HepG2 (cell line): ENCODE results near the gene CTCF. TPM values are rescaled to one million over a fixed set of nuclear protein-coding genes. Genes with fewer than 3 reads are reported as not detected.

Experiments used
- ATAC-seq: fragments of 200-7000 bp; cut with Tn5 transposase; 3 replicates; pipeline ENCODE4 v1.9.1; 2020; ENCODE audit warnings: mild to moderate bottlenecking, moderate library complexity
- BruUV-seq: library from RNA; stranded (reverse); fragments of 400-500 nt; replicated peaks from 2 replicates; lab custom pipeline; 2021; lab: Mats Ljungman, UMichigan
- CTCF ChIA-PET: fragments of 300-600 bp; formaldehyde crosslinking; extraction: SDS; loops from one replicate; lab custom pipeline; 2021; ENCODE audit warnings: low total read pairs, inconsistent platforms, low intra/inter-chr PET ratio; lab: Yijun Ruan, JAX
- POLR2A ChIA-PET: fragments of 350-600 bp; sonication (Branson Sonifier 250); formaldehyde crosslinking; loops from one replicate; lab custom pipeline; 2020; ENCODE audit warnings: antibody characterized with exemption, inconsistent platforms; lab: Yijun Ruan, JAX
- DNase-seq: peaks from one replicate; pipeline ENCODE4 v3.0.0-alpha.2; 2015; ENCODE audit warnings: low spot score
- FAIRE-seq: peaks from 3 replicates; lab custom pipeline; 2011; peaks lifted over from hg19 to GRCh38; lab: Jason Lieb, UNC
- H2AFZ ChIP-seq: one replicate; pipeline ENCODE4 v1.6.1; 2011; ENCODE audit warnings: low read length, inconsistent platforms
- H3K27ac ChIP-seq: fragments of 300-600 bp; 3 replicates; pipeline ENCODE4 v1.8.0; 2011; ENCODE audit warnings: mixed run types, mild to moderate bottlenecking, mixed read lengths, low read length, inconsistent platforms; ENCODE audit not compliant: insufficient read depth; ENCODE audit errors: extremely low read length
- H3K27me3 ChIP-seq, 2 experiments: fragments of 200-600 bp in 1 of 2; 2 replicates in 1 of 2; 3 replicates in 1 of 2; pipeline versions ENCODE4 v1.6.0 to v1.8.0; 2011; ENCODE audit warnings: low read length in 2 of 2, mild to moderate bottlenecking in 2 of 2, moderate library complexity in 2 of 2, inconsistent platforms in 1 of 2; ENCODE audit not compliant: insufficient read depth in 2 of 2, control insufficient read depth in 1 of 2
- H3K36me3 ChIP-seq, 2 experiments: fragments of 200-600 bp in 1 of 2; replicated peaks in 1 of 2; 2 replicates in 1 of 2; 3 replicates in 1 of 2; pipeline versions ENCODE4 v1.5.1 to v1.8.0; 2011; ENCODE audit warnings: low read length in 2 of 2, inconsistent platforms in 1 of 2; ENCODE audit not compliant: insufficient read depth in 2 of 2, control insufficient read depth in 1 of 2
- H3K4me1 ChIP-seq: 2 replicates; pipeline ENCODE4 v1.5.1; 2012; ENCODE audit warnings: low read length, inconsistent platforms; ENCODE audit not compliant: insufficient read depth
- H3K4me2 ChIP-seq: 2 replicates; pipeline ENCODE4 v1.6.0; 2011; ENCODE audit warnings: low read depth, low read length, inconsistent platforms
- H3K4me3 ChIP-seq, 3 experiments: fragments of 200-600 bp in 1 of 3; sonication (generic), shearing (Covaris generic) in 1 of 3; replicated peaks in 1 of 3; 2 replicates each; pipeline ENCODE4 v1.5.1; 2011 to 2016; ENCODE audit warnings: low read length in 3 of 3, inconsistent platforms in 2 of 3, low read depth in 2 of 3, mild to moderate bottlenecking in 2 of 3, control low read depth in 1 of 3, mixed read lengths in 1 of 3; ENCODE audit not compliant: insufficient read depth in 1 of 3
- H3K79me2 ChIP-seq: one replicate; pipeline ENCODE4 v1.6.1; 2011; ENCODE audit warnings: low read length, inconsistent platforms; ENCODE audit not compliant: insufficient read depth
- H3K9ac ChIP-seq: 2 replicates; pipeline ENCODE4 v1.6.0; 2011; ENCODE audit warnings: mild to moderate bottlenecking, low read depth, low read length, inconsistent platforms; ENCODE audit not compliant: insufficient read depth
- H3K9me3 ChIP-seq: 2 replicates; pipeline ENCODE4 v1.5.1; 2012; ENCODE audit warnings: mild to moderate bottlenecking, low read length
- H4K20me1 ChIP-seq: 2 replicates; pipeline ENCODE4 v1.6.0; 2011; ENCODE audit warnings: inconsistent platforms, mild to moderate bottlenecking, low read length, moderate library complexity; ENCODE audit not compliant: insufficient read depth
- ATF7-NPFF ChIP-seq: sonication (generic); formaldehyde crosslinking; IDR thresholded peaks from 2 replicates; pipeline ENCODE4 v1.8.1; 2023; ENCODE audit warnings: mild to moderate bottlenecking, low read depth, missing genetic modification reagents, moderate library complexity
- FOXO4 ChIP-seq: sonication (generic); formaldehyde crosslinking; conservative IDR thresholded peaks from 2 replicates; pipeline ENCODE4 v1.8.1; 2023; ENCODE audit warnings: missing genetic modification reagents
- HDAC1 ChIP-seq: sonication (generic); formaldehyde crosslinking; IDR thresholded peaks from 2 replicates; pipeline ENCODE4 v1.5.1; 2020; ENCODE audit warnings: mild to moderate bottlenecking, missing genetic modification reagents
- MIER3 ChIP-seq: IDR thresholded peaks from 2 replicates; pipeline ENCODE4 v1.6.1; 2016; ENCODE audit warnings: missing compliant biosample characterization, borderline replicate concordance
- NR0B2 ChIP-seq: sonication (generic); formaldehyde crosslinking; IDR thresholded peaks from 2 replicates; pipeline ENCODE4 v1.4.0; 2020; ENCODE audit warnings: mild to moderate bottlenecking, missing genetic modification reagents
- ZC3H13 ChIP-seq: sonication (generic); formaldehyde crosslinking; IDR thresholded peaks from 2 replicates; pipeline ENCODE4 v1.8.1; 2023; ENCODE audit warnings: mild to moderate bottlenecking, missing genetic modification reagents, moderate library complexity
- ZKSCAN1 ChIP-seq: fragments of 150-350 bp; IDR thresholded peaks from 2 replicates; pipeline ENCODE4 v1.6.1; 2014; ENCODE audit warnings: low read length
- WGBS: methylation state at CpG from one replicate; pipeline ENCODE4 v1.1.6; 2017; ENCODE audit warnings: low lambda C conversion rate; 5-methylcytosine and 5-hydroxymethylcytosine counted together
- in situ Hi-C: cut with HindIII; loops from 2 replicates; pipeline ENCODE4 v1.10.0; 2017; ENCODE audit warnings: low pct_unique_long_range_greater_than_20kb; ENCODE audit not compliant: extremely low pct_ligation_motif_present
- intact Hi-C: fragments of 100-400 bp; cut with micrococcal nuclease; formaldehyde crosslinking; loops from one replicate; pipeline ENCODE4 v1.10.0; 2022; ENCODE audit not compliant: unreplicated experiment
- polyA plus RNA-seq, 8 experiments: library from polyadenylated mRNA; depleted of rRNA in 3 of 8; stranded (reverse) in 7 of 8; unstranded in 1 of 8; fragments of >200 nt; fragmentation: Illumina TruSeq in 4 of 8; extraction: Trizol in 4 of 8; gene quantifications; 2 replicates each; pipeline versions ENCODE4 v1.2.1 to v1.2.3, GENCODE V29; 2011 to 2016; ENCODE audit warnings: low read depth in 4 of 8, missing spikeins in 1 of 8, mixed read lengths in 1 of 8; ENCODE audit not compliant: insufficient read depth in 1 of 8
- total RNA-seq, 5 experiments: library from RNA; depleted of rRNA; stranded (reverse); fragments of >200 nt; fragmentation: Illumina TruSeq; extraction: Trizol; gene quantifications; 2 replicates each; pipeline ENCODE4 v1.2.3, GENCODE V29; 2016; ENCODE audit warnings: low read depth in 1 of 5
- TF ChIP-seq, protein P1 (sequence below), 2 experiments: sonication (generic) in 1 of 2; formaldehyde crosslinking in 1 of 2; IDR thresholded peaks; 2 replicates each; pipeline versions ENCODE4 v1.4.0 to v1.6.1; 2016 to 2020; ENCODE audit warnings: borderline replicate concordance in 1 of 2, low read depth in 1 of 2, mild to moderate bottlenecking in 1 of 2, missing genetic modification reagents in 1 of 2
- TF ChIP-seq, protein P2 (sequence below): sonication (generic); formaldehyde crosslinking; IDR thresholded peaks from 2 replicates; pipeline ENCODE4 v1.4.0; 2020; ENCODE audit warnings: mild to moderate bottlenecking, missing genetic modification reagents, borderline replicate concordance

The CTCF gene
- total and polyA plus RNA-seq, 2 of the 13 experiments (the other 11 are each of a cell fraction or from before 2014, with no cell fraction given): 19.5 to 37.5 TPM

DNA sequence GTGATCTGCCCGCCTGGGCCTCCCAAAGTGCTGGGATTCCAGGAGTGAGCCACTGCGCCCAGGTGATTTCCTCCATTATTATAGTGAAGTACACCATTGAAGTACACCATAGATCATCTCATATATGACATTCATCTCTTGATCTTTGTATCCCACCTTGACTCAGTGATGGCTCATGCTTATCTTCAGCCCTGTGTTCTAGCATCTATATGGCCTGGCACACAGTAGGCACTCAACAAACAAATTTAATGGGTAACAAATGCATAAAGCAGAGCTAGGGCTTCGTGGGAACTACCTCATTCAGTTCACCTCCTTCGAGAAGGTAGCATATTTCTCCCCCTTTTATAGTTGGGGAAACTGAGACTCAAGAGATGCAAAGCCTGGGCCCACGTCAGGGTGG, 103.3 kb downstream of the CTCF start (continued):
- TF ChIP-seq, protein P1, sequence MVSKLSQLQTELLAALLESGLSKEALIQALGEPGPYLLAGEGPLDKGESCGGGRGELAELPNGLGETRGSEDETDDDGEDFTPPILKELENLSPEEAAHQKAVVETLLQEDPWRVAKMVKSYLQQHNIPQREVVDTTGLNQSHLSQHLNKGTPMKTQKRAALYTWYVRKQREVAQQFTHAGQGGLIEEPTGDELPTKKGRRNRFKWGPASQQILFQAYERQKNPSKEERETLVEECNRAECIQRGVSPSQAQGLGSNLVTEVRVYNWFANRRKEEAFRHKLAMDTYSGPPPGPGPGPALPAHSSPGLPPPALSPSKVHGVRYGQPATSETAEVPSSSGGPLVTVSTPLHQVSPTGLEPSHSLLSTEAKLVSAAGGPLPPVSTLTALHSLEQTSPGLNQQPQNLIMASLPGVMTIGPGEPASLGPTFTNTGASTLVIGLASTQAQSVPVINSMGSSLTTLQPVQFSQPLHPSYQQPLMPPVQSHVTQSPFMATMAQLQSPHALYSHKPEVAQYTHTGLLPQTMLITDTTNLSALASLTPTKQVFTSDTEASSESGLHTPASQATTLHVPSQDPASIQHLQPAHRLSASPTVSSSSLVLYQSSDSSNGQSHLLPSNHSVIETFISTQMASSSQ (IDR thresholded peaks at IDR 0.05; ENCODE audit: low read depth): no peak
- TF ChIP-seq, protein P1 (CRISPR knock-in tag; IDR thresholded peaks at IDR 0.05; ENCODE audit: borderline replicate concordance): 0 out of 2 replicates have a peak, but pooled peaks have one; percentile 4
- TF ChIP-seq NR0B2 (CRISPR knock-in tag) (no peak), HDAC1 (CRISPR knock-in tag) (no peak), ZKSCAN1 (peak; percentile 82), ZC3H13 (CRISPR knock-in tag) (peak; percentile 8; the same call in 1 of the 2 replicates)

DNA sequence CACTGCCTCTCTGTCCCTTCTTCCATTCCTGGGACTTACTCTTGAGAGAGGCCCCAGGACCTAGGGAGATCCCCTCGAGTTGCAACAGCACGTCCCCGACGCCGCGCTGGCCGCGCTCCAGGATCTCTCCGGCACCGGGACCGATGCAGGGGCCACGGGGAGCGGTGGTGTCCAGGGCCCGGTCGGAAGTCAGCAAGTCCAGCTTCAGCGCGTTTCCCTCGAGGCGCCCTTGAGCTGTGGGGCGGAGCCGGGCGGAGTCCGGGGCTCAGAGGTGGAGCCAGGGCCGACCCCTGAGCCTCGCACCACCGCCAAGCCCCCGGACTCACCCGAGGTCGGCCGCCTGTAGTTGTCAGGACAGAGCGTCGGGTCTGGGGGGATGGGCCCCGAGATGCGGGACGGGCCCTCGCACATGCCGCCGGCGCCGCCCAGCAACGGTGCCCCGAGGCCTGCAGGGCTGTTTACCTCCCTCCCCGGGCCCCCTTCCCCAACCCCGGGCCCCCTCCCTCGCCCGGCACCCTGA, 103.8 kb downstream of the CTCF start:
- DNase-seq (peak; percentile 54), FAIRE-seq (no peak), ATAC-seq (peak; percentile 44)
- Histone ChIP-seq H3K4me1 (peaks cover 38% of the 10 kb centered on the region), H3K27ac (peak overlapping the region; percentile 67), H3K36me3 (peaks cover 0 to 3% of the 10 kb centered on the region in 2 experiments; a peak in 1 of 5 replicates), H3K9ac (peak overlapping the region; percentile 76), H2AFZ (no peak overlapping the region), H3K4me3 (peak overlapping the region; percentile 77 to 96 (median 88); a peak in 5 of 6 replicates), H3K4me2 (peak overlapping the region; percentile 98), H4K20me1 (no peaks in the 10 kb centered on the region), H3K79me2 (no peaks in the 10 kb centered on the region), H3K27me3 (no peaks in the 10 kb centered on the region; a peak in 1 of 5 replicates), H3K9me3 (no peaks in the 10 kb centered on the region)
- in situ Hi-C loops: loop anchor here (5.0 to 10.0 kb wide), 2 partner anchors 141 to 269 kb away; partner anchors contain the start of genes CTRL, PSMB10, RANBP10 and TSNAXIP1
- POLR2A ChIA-PET: interaction anchor here (1.4 to 3.8 kb wide), 9 partner anchors 15 to 185 kb away, joined by 4 to 28 read pairs (median 5); partner anchors contain the start of genes ATP6V0D1, CTCF, NUTF2 and RANBP10
- CTCF ChIA-PET: interaction anchor here (3.0 to 4.2 kb wide), 2 partner anchors 119 to 145 kb away, joined by 20 to 118 read pairs; no protein-coding TSS in a partner anchor
- no TSS peak for BruUV-seq
- 3% methylated on average over 31 of the region's 46 CpGs for WGBS
- intact Hi-C loops: no loop called here
- TF ChIP-seq ATF7-NPFF (CRISPR knock-in tag): peak; percentile 77; the same call in 1 of the 2 replicates
- TF ChIP-seq, protein P2, sequence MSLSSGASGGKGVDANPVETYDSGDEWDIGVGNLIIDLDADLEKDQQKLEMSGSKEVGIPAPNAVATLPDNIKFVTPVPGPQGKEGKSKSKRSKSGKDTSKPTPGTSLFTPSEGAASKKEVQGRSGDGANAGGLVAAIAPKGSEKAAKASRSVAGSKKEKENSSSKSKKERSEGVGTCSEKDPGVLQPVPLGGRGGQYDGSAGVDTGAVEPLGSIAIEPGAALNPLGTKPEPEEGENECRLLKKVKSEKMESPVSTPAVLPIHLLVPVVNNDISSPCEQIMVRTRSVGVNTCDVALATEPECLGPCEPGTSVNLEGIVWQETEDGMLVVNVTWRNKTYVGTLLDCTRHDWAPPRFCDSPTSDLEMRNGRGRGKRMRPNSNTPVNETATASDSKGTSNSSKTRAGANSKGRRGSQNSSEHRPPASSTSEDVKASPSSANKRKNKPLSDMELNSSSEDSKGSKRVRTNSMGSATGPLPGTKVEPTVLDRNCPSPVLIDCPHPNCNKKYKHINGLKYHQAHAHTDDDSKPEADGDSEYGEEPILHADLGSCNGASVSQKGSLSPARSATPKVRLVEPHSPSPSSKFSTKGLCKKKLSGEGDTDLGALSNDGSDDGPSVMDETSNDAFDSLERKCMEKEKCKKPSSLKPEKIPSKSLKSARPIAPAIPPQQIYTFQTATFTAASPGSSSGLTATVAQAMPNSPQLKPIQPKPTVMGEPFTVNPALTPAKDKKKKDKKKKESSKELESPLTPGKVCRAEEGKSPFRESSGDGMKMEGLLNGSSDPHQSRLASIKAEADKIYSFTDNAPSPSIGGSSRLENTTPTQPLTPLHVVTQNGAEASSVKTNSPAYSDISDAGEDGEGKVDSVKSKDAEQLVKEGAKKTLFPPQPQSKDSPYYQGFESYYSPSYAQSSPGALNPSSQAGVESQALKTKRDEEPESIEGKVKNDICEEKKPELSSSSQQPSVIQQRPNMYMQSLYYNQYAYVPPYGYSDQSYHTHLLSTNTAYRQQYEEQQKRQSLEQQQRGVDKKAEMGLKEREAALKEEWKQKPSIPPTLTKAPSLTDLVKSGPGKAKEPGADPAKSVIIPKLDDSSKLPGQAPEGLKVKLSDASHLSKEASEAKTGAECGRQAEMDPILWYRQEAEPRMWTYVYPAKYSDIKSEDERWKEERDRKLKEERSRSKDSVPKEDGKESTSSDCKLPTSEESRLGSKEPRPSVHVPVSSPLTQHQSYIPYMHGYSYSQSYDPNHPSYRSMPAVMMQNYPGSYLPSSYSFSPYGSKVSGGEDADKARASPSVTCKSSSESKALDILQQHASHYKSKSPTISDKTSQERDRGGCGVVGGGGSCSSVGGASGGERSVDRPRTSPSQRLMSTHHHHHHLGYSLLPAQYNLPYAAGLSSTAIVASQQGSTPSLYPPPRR (CRISPR knock-in tag): peak; percentile 65; the same call in 1 of the 2 replicates
- TF ChIP-seq MIER3 (CRISPR knock-in tag): peak; percentile 19; the same call in 1 of the 2 replicates
- 0 out of 2 replicates have a peak, but pooled peaks have one; percentile 71 for TF ChIP-seq FOXO4
